Fibroblast of skin of abdomen (primary cell): ENCODE data around the gene FLVCR1.

Experiments used
- DNase-seq: peaks from one replicate; pipeline ENCODE4 v3.0.0-alpha.2; 2013

The FLVCR1 gene

DNA sequence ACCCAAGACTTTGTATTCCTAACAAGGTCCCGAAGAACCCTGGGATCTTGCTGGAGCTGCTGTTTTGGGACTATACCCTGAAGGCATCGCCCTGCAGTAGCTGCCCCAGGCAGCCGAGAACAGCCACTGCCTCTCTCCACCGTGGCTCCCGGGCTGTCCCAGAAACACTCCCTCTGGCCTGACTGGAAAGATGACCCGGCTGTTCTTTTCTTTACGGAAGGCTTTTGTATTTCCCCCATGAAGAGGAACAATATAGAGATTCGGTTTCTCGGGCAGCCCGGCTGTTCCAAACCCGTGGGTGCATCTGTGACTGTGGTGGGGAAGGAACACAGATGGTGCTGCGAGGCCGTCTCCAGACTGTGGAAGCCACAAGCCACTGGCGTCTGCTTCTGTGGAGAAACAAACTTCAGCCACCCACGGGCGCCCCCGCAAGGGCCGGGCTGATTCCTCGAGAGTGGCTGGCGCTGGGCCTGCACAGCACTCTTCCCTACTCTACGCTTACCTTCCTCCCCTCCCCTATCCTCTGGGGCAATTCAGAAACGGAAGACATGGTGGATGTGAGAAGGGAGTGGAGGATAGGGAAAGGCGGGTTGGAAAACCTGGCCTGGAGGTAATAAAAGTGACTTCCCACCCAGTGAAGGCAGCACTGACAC is 58.5 kb downstream of the FLVCR1 start:
- peak; percentile 35 for DNase-seq

GRCh38 chr1:212917134-212917485 is 59.0 kb downstream of the FLVCR1 start:
- DNase-seq: no peak

GRCh38 chr1:212917858-212918257 is 59.8 kb downstream of the FLVCR1 start:
- DNase-seq: no peak

DNA sequence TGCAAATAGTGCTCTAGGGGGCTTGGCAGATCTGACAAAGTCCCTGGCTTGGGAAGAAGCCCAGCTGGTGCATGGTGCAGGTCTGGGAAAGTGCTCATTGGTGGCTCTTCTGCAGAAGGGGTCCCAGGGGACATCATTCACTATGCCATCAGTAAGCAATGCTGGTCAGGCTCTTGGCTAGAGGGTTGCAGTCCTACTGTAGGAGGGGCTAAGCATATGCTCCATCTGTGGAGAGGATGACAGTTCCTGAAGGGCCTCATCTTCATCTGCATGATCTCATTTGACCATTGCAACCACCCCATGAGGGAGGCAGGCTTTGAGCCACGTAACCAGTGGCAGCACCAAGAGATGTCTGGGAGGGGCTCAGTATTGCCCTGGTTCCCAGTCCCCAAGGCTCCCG is 60.7 kb downstream of the FLVCR1 start:
- no peak for DNase-seq

- DNase-seq: no peak
Measured at GRCh38 chr1:212920246-212920645, 62.2 kb downstream of the FLVCR1 start.

GRCh38 chr1:212920896-212921295 is 62.8 kb downstream of the FLVCR1 start:
- no peak for DNase-seq

- no peak for DNase-seq
Measured at GRCh38 chr1:212922016-212922415, 63.9 kb downstream of the FLVCR1 start.

GRCh38 chr1:212926372-212926771 is 68.3 kb downstream of the FLVCR1 start:
- DNase-seq: no peak

DNA sequence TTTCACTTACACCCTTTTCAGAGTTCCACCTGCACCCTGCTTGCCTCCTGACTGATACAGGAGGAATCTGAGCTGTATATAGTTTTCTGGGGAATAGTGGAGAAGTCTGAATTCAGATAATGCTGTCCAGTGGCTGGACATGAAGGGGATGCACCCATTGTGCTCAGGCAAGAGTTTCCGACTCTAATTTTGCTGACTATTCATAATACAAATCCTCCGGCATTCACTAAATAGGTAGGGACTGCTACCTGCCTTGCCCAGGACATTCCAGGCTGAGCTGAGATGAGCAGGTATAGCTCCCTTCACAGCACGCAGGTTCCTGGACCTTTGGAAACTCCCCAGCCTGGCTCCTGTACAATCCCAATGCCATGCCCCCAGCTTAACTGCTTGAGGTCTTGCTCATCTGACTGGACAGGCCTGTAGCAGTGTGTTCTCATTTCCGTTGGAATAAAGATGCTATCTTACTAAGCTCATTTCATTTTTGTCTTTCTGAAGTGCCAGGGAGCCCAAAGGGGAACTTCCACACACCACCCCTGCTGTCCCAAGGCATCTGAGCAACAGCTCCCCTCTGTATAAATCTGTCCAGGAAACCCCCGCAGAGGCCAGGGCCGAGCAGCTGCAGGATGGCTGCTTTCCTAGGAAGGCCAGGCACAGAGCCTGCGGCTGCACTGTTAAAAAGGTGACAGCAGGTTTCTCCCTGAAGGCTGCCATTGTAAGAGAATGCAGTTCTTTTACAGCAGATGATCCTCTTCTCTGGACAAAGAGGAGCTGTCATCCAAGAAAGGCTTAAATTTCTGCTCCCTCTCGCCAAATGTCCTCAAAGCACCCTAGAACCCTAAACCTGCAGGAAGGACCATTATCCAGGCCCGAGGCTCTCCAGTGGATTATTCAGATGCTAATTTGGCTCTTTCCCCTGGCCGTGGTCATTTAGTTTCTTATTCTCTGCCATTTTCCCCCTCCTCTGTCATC is 70.5 kb downstream of the FLVCR1 start:
- no peak for DNase-seq

DNA sequence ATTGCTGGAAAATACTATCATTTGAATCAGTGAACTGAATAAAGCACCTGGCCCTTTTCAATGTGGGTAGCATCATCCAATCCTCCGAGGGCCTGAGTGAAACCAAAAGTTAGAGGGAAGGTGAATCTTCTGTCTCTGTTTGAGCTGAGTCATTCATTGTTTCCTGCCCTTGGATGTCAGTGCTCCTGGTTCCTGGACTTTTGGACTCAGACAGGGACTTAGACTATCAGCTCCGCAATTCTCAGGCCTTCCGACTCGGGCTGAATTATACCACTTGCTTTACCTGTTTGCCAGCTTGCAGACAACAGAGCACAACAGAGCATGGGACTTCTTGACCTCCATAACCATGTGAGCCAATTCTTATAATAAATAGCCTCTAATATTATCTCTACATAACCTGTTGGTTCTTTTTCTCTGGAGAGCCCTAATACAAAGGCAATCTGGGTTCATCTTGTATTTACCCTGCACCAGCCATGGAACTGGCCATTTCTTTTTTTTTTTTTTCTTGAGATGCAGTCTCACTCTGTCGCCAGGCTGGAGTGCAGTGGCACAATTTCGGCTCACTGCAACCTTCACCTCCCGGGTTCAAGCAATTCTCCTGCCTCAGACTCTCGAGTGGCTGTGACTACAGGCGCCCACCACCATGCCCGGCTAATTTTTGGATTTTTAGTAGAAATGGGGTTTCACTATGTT is 73.1 kb downstream of the FLVCR1 start:
- no peak for DNase-seq

DNA sequence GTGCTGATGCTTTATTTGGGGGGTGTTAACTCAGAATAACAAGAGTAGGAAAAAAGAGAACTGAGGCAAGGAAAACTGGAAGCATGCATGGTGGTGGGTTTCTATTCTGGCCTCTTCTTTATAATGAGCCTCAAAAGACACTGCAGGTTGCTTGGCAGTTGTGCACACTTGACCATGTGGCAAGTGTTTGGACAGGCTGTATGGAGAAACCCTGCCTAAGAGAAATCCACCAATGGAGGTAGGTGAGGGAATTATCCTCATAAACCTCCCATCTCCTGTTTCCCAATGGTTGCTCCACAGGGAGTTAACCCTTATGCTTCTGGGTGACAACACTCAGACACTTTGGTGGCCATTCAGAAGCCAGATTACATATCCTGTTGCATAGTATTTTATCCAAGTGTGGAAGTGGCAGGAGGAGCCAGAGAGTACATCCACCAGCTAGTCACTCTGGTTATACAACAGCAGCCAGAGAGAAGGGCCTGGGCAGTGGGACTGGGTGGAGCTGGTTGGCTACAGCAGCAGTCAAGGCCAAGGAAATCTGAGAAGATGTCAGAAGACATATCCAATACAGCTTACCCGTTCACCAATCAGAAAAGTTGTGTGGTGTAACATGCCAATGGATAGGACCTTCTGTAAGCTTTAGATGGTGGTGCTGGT is 75.9 kb downstream of the FLVCR1 start:
- no peak for DNase-seq

- no peak for DNase-seq
Measured at GRCh38 chr1:212935387-212935981, 77.4 kb downstream of the FLVCR1 start.

GRCh38 chr1:212937034-212937433 is 79.0 kb downstream of the FLVCR1 start:
- no peak for DNase-seq

GRCh38 chr1:212938846-212939245 is 80.8 kb downstream of the FLVCR1 start:
- no peak for DNase-seq

DNA sequence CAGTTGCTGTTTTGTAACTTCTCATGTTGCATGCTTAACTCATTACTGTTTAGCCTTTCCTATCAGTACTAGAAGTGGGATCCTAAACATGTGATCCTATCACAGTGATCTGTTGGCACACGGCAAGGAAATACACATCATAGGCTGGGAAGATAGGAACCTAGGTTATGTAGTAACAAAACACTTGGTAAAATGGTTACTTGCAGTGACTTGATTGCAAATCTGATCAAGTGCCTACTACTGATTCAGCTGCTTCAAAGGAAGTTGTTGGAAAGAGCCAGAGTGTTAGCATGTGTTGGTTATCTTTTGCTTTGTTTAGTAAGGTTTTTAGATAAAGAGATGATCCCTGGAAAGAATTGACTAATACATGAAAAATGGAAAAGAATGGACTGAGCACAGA is 83.4 kb downstream of the FLVCR1 start:
- no peak for DNase-seq

GRCh38 chr1:212942679-212943392 is 84.8 kb downstream of the FLVCR1 start:
- DNase-seq: no peak

- no peak for DNase-seq
Measured at GRCh38 chr1:212943393-212943710, 85.3 kb downstream of the FLVCR1 start.

- DNase-seq: no peak
Measured at GRCh38 chr1:212944229-212944901, 86.3 kb downstream of the FLVCR1 start.

- no peak for DNase-seq
Measured at GRCh38 chr1:212945056-212945455, 87.0 kb downstream of the FLVCR1 start.

- no peak for DNase-seq
Measured at GRCh38 chr1:212945463-212946160, 87.5 kb downstream of the FLVCR1 start.

DNA sequence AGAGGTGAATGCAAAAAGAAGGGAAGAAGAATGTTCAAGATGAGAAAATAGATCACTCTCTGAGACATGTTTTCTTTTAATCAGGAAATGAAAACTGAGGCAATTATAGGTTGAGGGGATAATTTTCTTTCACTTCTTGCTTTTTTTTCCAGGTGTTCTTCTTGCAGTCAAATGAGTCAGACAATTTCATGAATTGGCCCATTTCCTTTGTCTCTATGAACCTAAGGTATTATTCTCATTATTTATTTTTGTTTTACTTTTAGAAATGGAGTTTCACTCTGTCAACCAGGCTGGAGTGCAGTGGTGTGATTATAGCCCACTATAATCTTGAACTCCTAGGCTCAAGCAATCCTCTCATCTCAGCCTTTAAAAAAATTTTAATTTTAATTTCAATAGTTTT is 88.8 kb downstream of the FLVCR1 start:
- no peak for DNase-seq
